Measurements from ENCODE around the gene HERC4. TPM values are rescaled to one million over a fixed set of nuclear protein-coding genes. Genes with fewer than 3 reads are reported as not detected.

HERC4 gene
- total and polyA plus RNA-seq, 2 donors (not counting 3 experiments of a cell fraction or from before 2014, with no cell fraction given) = 10.6 to 73.7 TPM

- Histone ChIP-seq H3K4me2 (ENCODE audit: insufficient read depth, low read length) (no peak overlapping the region), H2AFZ (ENCODE audit: low read depth, low read length) (no peak overlapping the region), H3K79me2 (ENCODE audit: control insufficient read depth, insufficient read depth, low read length) (peaks cover 3% of the 10 kb centered on the region), H3K27ac (ENCODE audit: insufficient read depth, low read depth, low read length) (no peak overlapping the region), H4K20me1 (replicated peaks; ENCODE audit: control insufficient read depth, extremely low read depth, insufficient read depth, low read length) (peaks cover 2% of the 10 kb centered on the region), H3K27me3 (ENCODE audit: control insufficient read depth in 2 of 2, insufficient read depth in 2 of 2, low read length in 2 of 2) (no peaks in the 10 kb centered on the region), H3K9me1 (replicated peaks; ENCODE audit: control insufficient read depth, extremely low read depth, insufficient read depth, low read length) (no peaks in the 10 kb centered on the region), H3K9me3 (replicated peaks; ENCODE audit: control insufficient read depth, insufficient read depth, low read length) (no peaks in the 10 kb centered on the region), H3K4me1 (ENCODE audit: control insufficient read depth, extremely low read depth, insufficient read depth, low read length) (no peaks in the 10 kb centered on the region), H3K9ac (replicated peaks; ENCODE audit: extremely low read depth, insufficient read depth, low read length) (no peak overlapping the region), H3K4me3 (replicated peaks in 1 of 3; ENCODE audit: insufficient read depth in 1 of 3, low read depth in 1 of 3, low read length in 3 of 3) (no peak overlapping the region), H3K36me3 (ENCODE audit: control insufficient read depth in 2 of 2, extremely low read depth in 1 of 2, insufficient read depth in 2 of 2, low read length in 2 of 2) (peaks cover 2 to 16% of the 10 kb centered on the region in 2 experiments)
- no peak for DNase-seq (ENCODE audit: low read depth, low spot score)
- POLR2A ChIA-PET = interaction anchor here (0.6 kb wide), 1 partner anchor 64 kb away, joined by 3 read pairs; no protein-coding TSS in a partner anchor
- TF ChIP-seq GATA2 (IDR thresholded peaks at IDR 0.05; ENCODE audit: insufficient read depth, insufficient read length, low read depth, low read length) (no peak), CTCF (IDR thresholded peaks at IDR 0.05; ENCODE audit: extremely low read depth in 1 of 2, insufficient read depth in 1 of 2, low read depth in 1 of 2, low read length in 2 of 2) (no peak), POLR2A (IDR thresholded peaks at IDR 0.05; ENCODE audit: low read depth, low read length) (no peak), MYC (IDR thresholded peaks at IDR 0.05; ENCODE audit: low read depth, low read length) (no peak), JUN (IDR thresholded peaks at IDR 0.05; ENCODE audit: borderline replicate concordance, insufficient read depth, insufficient read length, low read depth) (no peak), FOS (IDR thresholded peaks at IDR 0.05; ENCODE audit: borderline replicate concordance, insufficient read depth, low read length) (no peak)
- TF ChIP-seq, protein P1, sequence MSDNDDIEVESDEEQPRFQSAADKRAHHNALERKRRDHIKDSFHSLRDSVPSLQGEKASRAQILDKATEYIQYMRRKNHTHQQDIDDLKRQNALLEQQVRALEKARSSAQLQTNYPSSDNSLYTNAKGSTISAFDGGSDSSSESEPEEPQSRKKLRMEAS (IDR thresholded peaks at IDR 0.05; ENCODE audit: insufficient read depth, insufficient read length) = no peak
- BruUV-seq (replicated peaks) = no TSS peak
- intact Hi-C loops (cut with micrococcal nuclease) (no loop called here), dilution Hi-C loops (cut with MboI; ENCODE audit: extremely low pct_ligation_motif_present, low sequenced_read_pairs) (loop anchor here (25.0 kb wide), 1 partner anchor 115 kb away; no protein-coding TSS in a partner anchor)
- CTCF ChIA-PET = interaction anchor here (0.6 to 1.1 kb wide), 2 partner anchors 10 to 26 kb away, joined by 3 read pairs; no protein-coding TSS in a partner anchor
- FAIRE-seq = no peak
These were observed 47.7 kb downstream of the HERC4 start for GRCh38 chr10:68027429-68027828.

All from endothelial cell of umbilical vein (primary cell).